Uterus (tissue), 2 donors: ENCODE results near the gene LRG1.

Experiments
- POLR2A ChIP-seq, 2 donors: fragments of 450-650 bp; IDR thresholded peaks; one replicate each; pipeline ENCODE4 v1.6.1; 2016; ENCODE audit warnings: antibody characterized with exemption in 2 of 2, mild to moderate bottlenecking in 1 of 2, moderate library complexity in 1 of 2
- TF ChIP-seq, protein P1 (sequence below), 4 experiments: fragments of 200-600 bp in 2 of 4; fragments of 450-650 bp in 2 of 4; sonication (generic) in 2 of 4; IDR thresholded peaks; one replicate each; pipeline ENCODE4 v1.5.1; 2016 to 2019; ENCODE audit warnings: antibody characterized with exemption in 4 of 4, mild to moderate bottlenecking in 2 of 4, moderate library complexity in 1 of 4

DNA sequence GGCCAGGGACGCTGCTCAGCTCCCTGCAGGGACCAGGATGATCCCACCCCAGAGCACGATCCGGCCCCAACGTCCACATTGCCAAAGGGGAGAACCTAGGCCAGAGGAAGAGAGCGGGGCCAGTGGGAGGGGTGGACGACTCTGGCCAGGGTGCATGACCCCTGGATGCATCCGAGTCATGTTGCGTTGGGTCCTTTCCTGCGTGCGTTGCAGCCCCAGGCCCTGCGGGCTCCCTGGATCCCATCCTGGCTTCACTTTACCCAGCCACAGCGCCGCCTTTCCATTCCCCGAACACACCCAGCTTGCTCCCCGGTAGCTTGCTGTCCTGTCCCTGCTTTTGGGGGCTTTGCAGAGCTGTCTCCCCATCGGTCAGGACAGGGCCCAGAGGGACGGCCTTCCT, 32.0 kb downstream of the LRG1 start:
- no peak for TF ChIP-seq POLR2A (IDR thresholded peaks at IDR 0.05)
- TF ChIP-seq, protein P1, sequence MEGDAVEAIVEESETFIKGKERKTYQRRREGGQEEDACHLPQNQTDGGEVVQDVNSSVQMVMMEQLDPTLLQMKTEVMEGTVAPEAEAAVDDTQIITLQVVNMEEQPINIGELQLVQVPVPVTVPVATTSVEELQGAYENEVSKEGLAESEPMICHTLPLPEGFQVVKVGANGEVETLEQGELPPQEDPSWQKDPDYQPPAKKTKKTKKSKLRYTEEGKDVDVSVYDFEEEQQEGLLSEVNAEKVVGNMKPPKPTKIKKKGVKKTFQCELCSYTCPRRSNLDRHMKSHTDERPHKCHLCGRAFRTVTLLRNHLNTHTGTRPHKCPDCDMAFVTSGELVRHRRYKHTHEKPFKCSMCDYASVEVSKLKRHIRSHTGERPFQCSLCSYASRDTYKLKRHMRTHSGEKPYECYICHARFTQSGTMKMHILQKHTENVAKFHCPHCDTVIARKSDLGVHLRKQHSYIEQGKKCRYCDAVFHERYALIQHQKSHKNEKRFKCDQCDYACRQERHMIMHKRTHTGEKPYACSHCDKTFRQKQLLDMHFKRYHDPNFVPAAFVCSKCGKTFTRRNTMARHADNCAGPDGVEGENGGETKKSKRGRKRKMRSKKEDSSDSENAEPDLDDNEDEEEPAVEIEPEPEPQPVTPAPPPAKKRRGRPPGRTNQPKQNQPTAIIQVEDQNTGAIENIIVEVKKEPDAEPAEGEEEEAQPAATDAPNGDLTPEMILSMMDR (IDR thresholded peaks at IDR 0.05): no peak
